ENCODE results near the gene ICAM2. TPM values are rescaled to one million over a fixed set of nuclear protein-coding genes. Genes with fewer than 3 reads are reported as not detected.

ICAM2 gene
- total RNA-seq, 1 donor from 2014 or later: not detected

DNA sequence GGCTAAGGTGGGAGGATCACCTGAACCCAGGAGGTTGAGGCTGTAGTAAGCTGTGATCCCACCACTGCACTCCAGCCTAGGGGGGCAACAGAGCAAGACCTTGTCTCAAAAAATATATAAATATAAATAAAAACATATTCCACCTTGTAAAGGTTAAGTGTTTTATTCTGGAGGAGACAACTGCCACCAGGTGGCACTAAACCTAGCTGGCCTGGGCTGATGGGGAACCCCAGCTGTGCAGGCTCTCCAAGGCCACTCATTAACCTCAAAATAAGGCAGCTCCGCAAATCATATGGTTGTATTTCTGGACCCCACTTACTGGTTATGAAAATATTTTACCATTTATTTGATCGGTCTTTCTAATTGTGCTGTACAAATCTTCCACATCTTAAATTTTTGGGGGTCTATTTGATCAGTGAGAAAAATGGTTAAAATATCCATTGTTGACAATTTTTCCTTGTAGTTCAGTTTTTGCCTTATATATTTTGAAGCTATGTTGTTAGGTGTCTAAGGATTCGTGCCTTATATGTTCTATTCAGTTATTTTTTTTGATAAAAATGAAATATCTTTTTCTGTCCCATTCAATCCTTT, 8.5 kb upstream of the ICAM2 start:
- peaks cover 2% of the 10 kb centered on the region for H3K4me1 Mint-ChIP-seq (ENCODE audit: low read depth, unreplicated experiment)
- no peaks in the 10 kb centered on the region for H3K36me3 Mint-ChIP-seq (ENCODE audit: unreplicated experiment)
- TF ChIP-seq, protein P1, sequence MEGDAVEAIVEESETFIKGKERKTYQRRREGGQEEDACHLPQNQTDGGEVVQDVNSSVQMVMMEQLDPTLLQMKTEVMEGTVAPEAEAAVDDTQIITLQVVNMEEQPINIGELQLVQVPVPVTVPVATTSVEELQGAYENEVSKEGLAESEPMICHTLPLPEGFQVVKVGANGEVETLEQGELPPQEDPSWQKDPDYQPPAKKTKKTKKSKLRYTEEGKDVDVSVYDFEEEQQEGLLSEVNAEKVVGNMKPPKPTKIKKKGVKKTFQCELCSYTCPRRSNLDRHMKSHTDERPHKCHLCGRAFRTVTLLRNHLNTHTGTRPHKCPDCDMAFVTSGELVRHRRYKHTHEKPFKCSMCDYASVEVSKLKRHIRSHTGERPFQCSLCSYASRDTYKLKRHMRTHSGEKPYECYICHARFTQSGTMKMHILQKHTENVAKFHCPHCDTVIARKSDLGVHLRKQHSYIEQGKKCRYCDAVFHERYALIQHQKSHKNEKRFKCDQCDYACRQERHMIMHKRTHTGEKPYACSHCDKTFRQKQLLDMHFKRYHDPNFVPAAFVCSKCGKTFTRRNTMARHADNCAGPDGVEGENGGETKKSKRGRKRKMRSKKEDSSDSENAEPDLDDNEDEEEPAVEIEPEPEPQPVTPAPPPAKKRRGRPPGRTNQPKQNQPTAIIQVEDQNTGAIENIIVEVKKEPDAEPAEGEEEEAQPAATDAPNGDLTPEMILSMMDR (IDR thresholded peaks at IDR 0.05; ENCODE audit: partially characterized antibody, unreplicated experiment): peak; percentile 76
- H3K9me3 Mint-ChIP-seq (ENCODE audit: unreplicated experiment): no peaks in the 10 kb centered on the region
- peak; percentile 69 for DNase-seq
- no peak overlapping the region for H3K27ac Mint-ChIP-seq (ENCODE audit: unreplicated experiment)
- no peak overlapping the region for H3K4me3 Mint-ChIP-seq (ENCODE audit: unreplicated experiment)
- peaks cover 3% of the 10 kb centered on the region for H3K27me3 Mint-ChIP-seq (ENCODE audit: unreplicated experiment)

DNA sequence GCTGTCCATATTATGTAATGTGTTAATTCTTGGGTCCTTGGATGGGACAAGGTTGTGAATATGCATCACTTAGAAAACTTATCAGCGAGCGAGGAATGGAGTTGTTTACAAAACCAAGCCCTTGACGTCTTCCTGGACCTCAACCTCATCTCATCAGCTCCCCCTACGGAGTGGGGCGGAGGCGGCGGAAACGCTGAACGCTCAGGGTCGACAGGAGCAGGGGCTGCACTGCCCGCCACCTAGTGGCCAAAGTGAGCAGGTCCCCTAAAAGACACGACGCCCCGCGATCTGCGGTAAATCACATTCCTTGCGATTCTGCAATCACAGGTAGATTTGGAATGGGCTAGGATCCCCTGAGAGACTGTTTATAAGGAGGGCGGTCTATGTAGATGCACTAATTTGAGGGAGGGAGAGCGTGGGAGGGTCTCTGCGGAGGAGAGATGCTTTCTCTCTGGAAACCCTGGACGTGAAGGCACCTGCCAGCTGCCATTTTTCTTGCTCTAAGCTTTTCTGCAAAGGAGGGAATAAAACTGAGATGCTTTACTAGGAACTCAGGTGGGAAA, 5.4 kb upstream of the ICAM2 start:
- H3K4me1 Mint-ChIP-seq (ENCODE audit: low read depth, unreplicated experiment): peaks cover 2% of the 10 kb centered on the region
- peaks cover 3% of the 10 kb centered on the region for H3K9me3 Mint-ChIP-seq (ENCODE audit: unreplicated experiment)
- DNase-seq: peak; percentile 84
- H3K36me3 Mint-ChIP-seq (ENCODE audit: unreplicated experiment): no peaks in the 10 kb centered on the region
- TF ChIP-seq, protein P1 (IDR thresholded peaks at IDR 0.05; ENCODE audit: partially characterized antibody, unreplicated experiment): peak; percentile 96
- H3K27me3 Mint-ChIP-seq (ENCODE audit: unreplicated experiment): peaks cover 6% of the 10 kb centered on the region
- no peak overlapping the region for H3K27ac Mint-ChIP-seq (ENCODE audit: unreplicated experiment)
- peak overlapping the region; percentile 28 for H3K4me3 Mint-ChIP-seq (ENCODE audit: unreplicated experiment)

DNA sequence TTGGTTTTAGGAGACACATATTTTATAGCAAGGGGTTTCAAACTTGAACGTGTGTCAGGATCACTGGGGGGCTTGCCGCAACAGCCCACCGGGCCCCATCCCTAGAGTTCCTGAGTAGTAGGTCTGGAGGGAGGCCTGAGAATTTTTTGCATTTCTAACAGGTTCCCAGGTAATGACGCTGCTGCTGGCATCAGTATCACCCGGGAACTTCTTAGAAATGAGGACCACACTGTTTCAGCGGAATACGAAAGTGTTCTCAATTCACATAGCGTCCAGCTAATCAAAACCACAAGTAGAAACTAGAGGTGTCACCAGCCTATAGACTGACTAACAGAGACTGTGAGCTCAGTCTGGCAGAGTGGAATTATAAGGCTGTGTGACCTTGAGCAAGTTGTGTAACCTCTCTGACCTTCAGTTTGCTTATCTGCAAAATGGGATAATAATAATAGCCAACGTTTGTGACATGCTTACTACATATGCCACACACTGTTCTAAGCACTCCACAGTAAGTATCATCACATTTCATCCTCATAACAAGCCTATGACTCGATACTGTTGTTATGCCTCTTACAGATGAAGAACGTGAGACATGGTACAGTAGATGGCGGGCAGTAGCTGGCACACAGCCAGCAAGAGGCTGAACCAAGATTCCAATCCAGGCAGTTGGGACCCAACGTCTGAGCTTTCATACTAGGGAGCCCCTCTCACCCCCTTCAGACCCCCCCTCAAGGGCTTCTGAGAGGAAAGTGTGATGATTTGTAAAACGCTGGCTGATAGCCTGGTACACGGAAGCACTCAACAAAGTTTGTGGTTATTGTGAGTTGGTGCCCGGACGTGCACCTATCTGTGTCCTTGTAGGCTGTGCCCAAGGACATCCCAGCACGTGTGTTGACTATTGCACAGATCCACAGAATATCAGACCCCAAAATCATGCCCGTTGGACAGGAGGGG, 4.6 kb upstream of the ICAM2 start:
- Mint-ChIP-seq H3K4me3 (ENCODE audit: unreplicated experiment) (no peak overlapping the region), H3K9me3 (ENCODE audit: unreplicated experiment) (peaks cover 3% of the 10 kb centered on the region), H3K27me3 (ENCODE audit: unreplicated experiment) (peaks cover 6% of the 10 kb centered on the region), H3K36me3 (ENCODE audit: unreplicated experiment) (no peaks in the 10 kb centered on the region), H3K4me1 (ENCODE audit: low read depth, unreplicated experiment) (peaks cover 2% of the 10 kb centered on the region), H3K27ac (ENCODE audit: unreplicated experiment) (no peak overlapping the region)
- TF ChIP-seq, protein P1 (IDR thresholded peaks at IDR 0.05; ENCODE audit: partially characterized antibody, unreplicated experiment): no peak
- no peak for DNase-seq

DNA sequence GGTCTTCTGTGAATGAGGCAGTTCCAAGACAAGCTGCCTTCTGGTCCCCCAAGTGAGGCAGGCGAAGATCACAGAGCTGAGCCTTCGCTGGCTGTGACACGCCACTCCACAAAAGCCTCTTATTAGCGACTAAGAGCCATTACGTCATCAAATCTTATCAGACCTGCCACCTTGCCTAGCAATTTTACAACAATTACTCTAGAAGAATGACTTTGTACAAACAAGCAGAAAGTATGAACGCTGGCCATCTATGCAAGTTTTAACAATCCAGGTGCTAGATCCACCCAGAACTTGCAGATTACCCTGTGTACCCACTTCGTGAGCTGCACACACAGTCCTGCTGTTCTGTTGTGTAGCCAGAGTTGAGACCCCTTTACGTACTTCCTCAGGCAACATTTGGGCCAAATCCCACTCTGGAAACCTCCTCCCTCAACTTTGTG, 3.8 kb upstream of the ICAM2 start:
- Mint-ChIP-seq H3K4me3 (ENCODE audit: unreplicated experiment) (no peak overlapping the region), H3K27me3 (ENCODE audit: unreplicated experiment) (peaks cover 6% of the 10 kb centered on the region), H3K27ac (ENCODE audit: unreplicated experiment) (no peak overlapping the region), H3K9me3 (ENCODE audit: unreplicated experiment) (peaks cover 3% of the 10 kb centered on the region), H3K36me3 (ENCODE audit: unreplicated experiment) (no peaks in the 10 kb centered on the region), H3K4me1 (ENCODE audit: low read depth, unreplicated experiment) (peaks cover 2% of the 10 kb centered on the region)
- DNase-seq: no peak
- TF ChIP-seq, protein P1 (IDR thresholded peaks at IDR 0.05; ENCODE audit: partially characterized antibody, unreplicated experiment): no peak
